IMR-90 (cell line): ENCODE measurements around the gene ZNF600. TPM values are rescaled to one million over a fixed set of nuclear protein-coding genes. Genes with fewer than 3 reads are reported as not detected.
"Not testable (repeated sequence)": the region's sequence is repeated elsewhere in the genome, so short reads cannot be mapped to it uniquely, and the experiment has no call there.

Experiments
- ATAC-seq: fragments of 200-7000 bp; cut with Tn5 transposase; 2 replicates; pipeline ENCODE4 v1.9.1; 2020; ENCODE audit warnings: low read depth, mild to moderate bottlenecking, moderate library complexity
- BruUV-seq: library from RNA; stranded (reverse); fragments of 400-500 nt; replicated peaks from 2 replicates; lab custom pipeline; 2021; lab: Mats Ljungman, UMichigan
- CTCF ChIA-PET: fragments of 300-600 bp; formaldehyde crosslinking; extraction: SDS; loops from one replicate; lab custom pipeline; 2021; ENCODE audit warnings: antibody characterized with exemption; lab: Yijun Ruan, JAX
- POLR2A ChIA-PET: fragments of 300-600 bp; sonication (Branson Sonifier 250); formaldehyde crosslinking; loops from one replicate; lab custom pipeline; 2022; ENCODE audit warnings: antibody characterized with exemption; ENCODE audit not compliant: unreplicated experiment; lab: Charles Lee
- DNase-seq: peaks from one replicate; pipeline ENCODE4 v3.0.0; 2013
- H2AFZ ChIP-seq: replicated peaks from 2 replicates; pipeline ENCODE3; 2013; ENCODE audit warnings: low read length, mild to moderate bottlenecking; ENCODE audit not compliant: poor library complexity
- H2AK5ac ChIP-seq: 2 replicates; pipeline ENCODE4 v1.6.1; 2013; ENCODE audit warnings: low read depth, low read length, inconsistent platforms
- H2AK9ac ChIP-seq: replicated peaks from 2 replicates; pipeline ENCODE3; 2013; ENCODE audit warnings: mild to moderate bottlenecking, low read depth, low read length, moderate library complexity; ENCODE audit not compliant: poor library complexity
- H2BK120ac ChIP-seq: 2 replicates; pipeline ENCODE4 v1.6.1; 2013; ENCODE audit warnings: low read depth, low read length, inconsistent platforms
- H2BK15ac ChIP-seq: 3 replicates; pipeline ENCODE4 v1.6.1; 2013; ENCODE audit warnings: low read depth, low read length, inconsistent platforms
- H2BK20ac ChIP-seq: 2 replicates; pipeline ENCODE4 v1.6.1; 2013; ENCODE audit warnings: low read depth, mild to moderate bottlenecking, inconsistent platforms, low read length, moderate library complexity
- H2BK5ac ChIP-seq: 2 replicates; pipeline ENCODE4 v1.6.1; 2013; ENCODE audit warnings: mild to moderate bottlenecking, low read depth, low read length, inconsistent platforms; ENCODE audit not compliant: poor library complexity, severe bottlenecking
- H3K14ac ChIP-seq: replicated peaks from 2 replicates; pipeline ENCODE4 v1.6.1; 2013; ENCODE audit warnings: low read depth, low read length, inconsistent platforms
- H3K18ac ChIP-seq: 2 replicates; pipeline ENCODE4 v1.6.1; 2013; ENCODE audit warnings: low read depth, low read length, control low read depth
- H3K23ac ChIP-seq: 2 replicates; pipeline ENCODE4 v1.6.1; 2013; ENCODE audit warnings: low read depth, low read length, inconsistent platforms
- H3K27ac ChIP-seq: 2 replicates; pipeline ENCODE4 v1.5.1; 2013; ENCODE audit warnings: mild to moderate bottlenecking, control low read depth, low read length; ENCODE audit not compliant: insufficient read depth
- H3K27me3 ChIP-seq: 2 replicates; pipeline ENCODE4 v1.6.1; 2013; ENCODE audit warnings: low read length; ENCODE audit not compliant: control insufficient read depth, insufficient read depth
- H3K36me3 ChIP-seq: 2 replicates; pipeline ENCODE4 v1.6.1; 2013; ENCODE audit warnings: low read length, mixed read lengths; ENCODE audit not compliant: control insufficient read depth, insufficient read depth
- H3K4ac ChIP-seq: 2 replicates; pipeline ENCODE4 v1.6.1; 2013; ENCODE audit warnings: low read depth, low read length, inconsistent platforms
- H3K4me1 ChIP-seq: 2 replicates; pipeline ENCODE4 v1.6.1; 2013; ENCODE audit warnings: low read length, mixed read lengths; ENCODE audit not compliant: control insufficient read depth, insufficient read depth
- H3K4me2 ChIP-seq: 2 replicates; pipeline ENCODE4 v1.6.1; 2013; ENCODE audit warnings: low read depth, mild to moderate bottlenecking, control low read depth, low read length, moderate library complexity
- H3K4me3 ChIP-seq: 2 replicates; pipeline ENCODE4 v1.5.1; 2013; ENCODE audit warnings: low read depth, mild to moderate bottlenecking, control low read depth, low read length, moderate library complexity; ENCODE audit not compliant: insufficient read depth
- H3K56ac ChIP-seq: 2 replicates; pipeline ENCODE4 v1.6.1; 2013; ENCODE audit warnings: low read length, inconsistent platforms; ENCODE audit not compliant: insufficient read depth; ENCODE audit errors: extremely low read depth
- H3K79me1 ChIP-seq, 2 experiments: 2 replicates each; pipeline ENCODE4 v1.6.1; 2013; ENCODE audit warnings: low read length in 2 of 2, inconsistent platforms in 1 of 2, low read depth in 1 of 2
- H3K9ac ChIP-seq: 2 replicates; pipeline ENCODE4 v1.6.1; 2013; ENCODE audit warnings: low read depth, low read length, control low read depth
- H3K9me1 ChIP-seq: 2 replicates; pipeline ENCODE4 v1.6.1; 2013; ENCODE audit warnings: low read length, inconsistent platforms; ENCODE audit not compliant: insufficient read depth
- H3K9me3 ChIP-seq: 2 replicates; pipeline ENCODE4 v1.6.1; 2013; ENCODE audit warnings: low read length; ENCODE audit not compliant: control insufficient read depth, insufficient read depth
- H4K20me1 ChIP-seq: 2 replicates; pipeline ENCODE4 v1.6.1; 2013; ENCODE audit warnings: low read length, inconsistent platforms; ENCODE audit not compliant: insufficient read depth
- H4K5ac ChIP-seq: 2 replicates; pipeline ENCODE4 v1.6.1; 2013; ENCODE audit warnings: mild to moderate bottlenecking, low read depth, low read length, control low read depth
- H4K8ac ChIP-seq, 2 experiments: 2 replicates each; pipeline ENCODE4 v1.6.1; 2013; ENCODE audit warnings: low read depth in 2 of 2, low read length in 2 of 2, control low read depth in 1 of 2, inconsistent platforms in 1 of 2
- H4K91ac ChIP-seq: 2 replicates; pipeline ENCODE4 v1.6.1; 2013; ENCODE audit warnings: low read depth, low read length, inconsistent platforms; ENCODE audit not compliant: insufficient read depth
- WGBS, 2 experiments: methylation state at CpG; one replicate each; pipeline versions ENCODE4 v1.1.5 to v1.1.7; 2013; ENCODE audit warnings: missing lambda C conversion rate in 2 of 2; ENCODE audit not compliant: insufficient read length in 1 of 2; ENCODE audit errors: extremely low coverage in 2 of 2; 5-methylcytosine and 5-hydroxymethylcytosine counted together
- dilution Hi-C: fragments of 300-500 bp; cut with HindIII; formaldehyde crosslinking; loops from one replicate; pipeline ENCODE4 v1.14.3; 2018; ENCODE audit warnings: low sequenced_read_pairs; ENCODE audit not compliant: unreplicated experiment
- in situ Hi-C: fragments of 300-500 bp; cut with MboI; formaldehyde crosslinking; loops from 3 replicates; pipeline ENCODE4 v1.14.3; 2019; ENCODE audit warnings: low sequenced_read_pairs, inconsistent platforms, mixed read lengths
- intact Hi-C: fragments of 100-400 bp; cut with micrococcal nuclease; formaldehyde crosslinking; loops from 2 replicates; pipeline ENCODE4 v1.10.0; 2022
- polyA plus RNA-seq, 3 experiments: library from polyadenylated mRNA; depleted of rRNA; stranded (reverse); fragments of >200 nt; gene quantifications; 2 replicates each; pipeline ENCODE4 v1.2.3, GENCODE V29; 2012; ENCODE audit warnings: low replicate concordance in 1 of 3
- total RNA-seq: library from RNA; depleted of rRNA; stranded (reverse); fragments of >200 nt; gene quantifications from 2 replicates; pipeline ENCODE4 v1.2.3, GENCODE V29; 2012

Gene ZNF600
- total and polyA plus RNA-seq, 2 of the 4 experiments (the other 2 are of a cell fraction) = 4.0 to 4.1 TPM

DNA sequence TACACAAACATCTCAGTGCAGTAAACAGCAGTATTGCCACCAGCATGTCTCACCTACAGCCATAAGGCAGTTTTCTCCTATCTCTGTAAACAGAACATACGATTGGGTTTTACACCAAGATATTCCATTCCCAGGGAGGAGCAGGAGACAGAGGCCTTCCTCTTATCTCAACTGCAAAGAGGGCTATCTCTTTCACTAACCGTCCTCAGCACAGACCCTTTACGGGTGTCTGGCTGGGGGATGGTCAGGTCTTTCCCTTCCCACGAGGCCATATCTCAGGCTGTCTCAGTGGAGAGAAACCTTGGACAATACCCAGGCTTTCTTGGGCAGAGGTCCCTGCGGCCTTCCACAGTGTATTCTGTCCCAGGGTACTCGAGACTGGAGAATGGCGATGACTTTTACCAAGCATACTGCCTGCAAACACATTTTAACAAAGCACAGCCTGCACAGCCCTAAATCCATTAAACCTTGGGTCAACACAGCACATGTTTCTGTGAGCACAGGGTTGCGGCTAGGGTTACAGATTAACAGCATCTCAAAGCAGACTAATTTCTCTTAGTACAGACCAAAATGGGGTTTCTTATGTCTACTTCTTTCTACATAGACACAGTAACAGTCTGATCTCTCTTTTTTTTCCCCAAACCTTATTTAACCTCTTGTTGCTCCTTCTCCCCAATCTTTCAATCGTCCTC lies 62.5 kb downstream of the ZNF600 start:
- in situ Hi-C loops, DNase-seq, H3K4me3 ChIP-seq, H3K56ac ChIP-seq, BruUV-seq, H4K5ac ChIP-seq, CTCF ChIA-PET, ATAC-seq, H2AFZ ChIP-seq, H4K91ac ChIP-seq, H3K27me3 ChIP-seq, dilution Hi-C loops, H3K9ac ChIP-seq, intact Hi-C loops, POLR2A ChIA-PET, H3K9me3 ChIP-seq, H3K9me1 ChIP-seq, H3K4me2 ChIP-seq, H3K27ac ChIP-seq, H2AK9ac ChIP-seq: not testable (repeated sequence)
- peak overlapping the region; percentile 2; the same call in 1 of the 2 replicates for H3K23ac ChIP-seq
- peaks cover 18% of the 10 kb centered on the region for H3K4me1 ChIP-seq
- H2BK120ac ChIP-seq = peak overlapping the region; percentile 27; the same call in 1 of the 2 replicates
- peak overlapping the region; percentile 75; the same call in 1 of the 2 replicates for H3K4ac ChIP-seq
- peak overlapping the region; percentile 13 for H2BK5ac ChIP-seq
- H4K8ac ChIP-seq = 0 out of 4 replicates have a peak overlapping the region, but pooled peaks of 1 of the 2 experiments have one; percentile 30
- peaks cover 22% of the 10 kb centered on the region for H3K36me3 ChIP-seq
- H3K14ac ChIP-seq = 0 out of 2 replicates have a peak overlapping the region, but pooled peaks have one; percentile 2
- peak overlapping the region; percentile 18; the same call in 1 of the 2 replicates for H3K18ac ChIP-seq
- H3K79me1 ChIP-seq = peaks cover 3 to 27% of the 10 kb centered on the region in 2 experiments
- peaks cover 11% of the 10 kb centered on the region; the same call in 1 of the 2 replicates for H4K20me1 ChIP-seq
- 76 to 100% methylated on average over 1 to 6 of the region's 9 CpGs for WGBS, 2 experiments
- H2AK5ac ChIP-seq = peak overlapping the region; percentile 58; the same call in 1 of the 2 replicates
- H2BK15ac ChIP-seq = peak overlapping the region; percentile 63; the same call in 1 of the 3 replicates
- peak overlapping the region; percentile 66; the same call in 1 of the 2 replicates for H2BK20ac ChIP-seq
